Adrenal gland (tissue), 12 donors: ENCODE measurements around the gene COA1. TPM values are rescaled to one million over a fixed set of nuclear protein-coding genes. Genes with fewer than 3 reads are reported as not detected.

ENCODE experiments used
- DNase-seq, 7 donors: peaks; one replicate each; pipeline ENCODE4 v3.0.0-alpha.2; 2019 to 2020
- H3K27ac ChIP-seq, 5 donors: fragments of 200-600 bp; sonication (generic) in 4 of 5; 1 replicate in 3 of 5; 2 replicates in 2 of 5; pipeline versions ENCODE4 v1.5.1 to v1.8.0; 2016 to 2020; ENCODE audit warnings: mild to moderate bottlenecking in 1 of 5
- H3K27me3 ChIP-seq: fragments of 200-600 bp; 2 replicates; pipeline ENCODE4 v1.8.0; 2021
- H3K36me3 ChIP-seq, 2 donors: fragments of 200-600 bp; replicated peaks in 1 of 2; 1 replicate in 1 of 2; 2 replicates in 1 of 2; pipeline versions ENCODE4 v1.5.1 to v1.8.0; 2018 to 2022
- H3K4me1 ChIP-seq, 2 donors: fragments of 200-600 bp; replicated peaks in 1 of 2; 1 replicate in 1 of 2; 2 replicates in 1 of 2; pipeline versions ENCODE4 v1.5.1 to v1.8.0; 2018 to 2021
- H3K4me3 ChIP-seq, 4 donors: fragments of 200-600 bp; sonication (generic) in 3 of 4; one replicate each; pipeline ENCODE4 v1.5.1; 2016 to 2018
- H3K9me3 ChIP-seq, 3 donors: fragments of 200-600 bp; sonication (generic) in 1 of 3; replicated peaks in 1 of 3; 1 replicate in 2 of 3; 2 replicates in 1 of 3; pipeline versions ENCODE4 v1.5.1 to v1.8.0; 2016 to 2021
- POLR2A ChIP-seq, 2 donors: fragments of 450-650 bp; IDR thresholded peaks; one replicate each; pipeline ENCODE4 v1.6.1; 2017; ENCODE audit warnings: antibody characterized with exemption in 2 of 2, mild to moderate bottlenecking in 2 of 2, moderate library complexity in 1 of 2
- WGBS, 4 donors: extraction: QIAGEN DNeasy Blood & Tissue Kit in 2 of 4; methylation state at CpG; one replicate each; pipeline versions ENCODE4 v1.1.5 to v1.1.7; 2013 to 2017; 5-methylcytosine and 5-hydroxymethylcytosine counted together
- intact Hi-C, 2 donors: fragments of 100-400 bp; cut with DNase I; formaldehyde crosslinking; loops; one replicate each; pipeline versions ENCODE4 v1.14.1 to v1.15.0; 2022 to 2023
- polyA plus RNA-seq, 3 donors: library from polyadenylated mRNA; stranded (reverse); fragments of 200-250 nt in 2 of 3; fragments of 350-450 nt in 1 of 3; fragmentation: Illumina TruSeq in 1 of 3; extraction: RNeasy Lipid Tissue Mini Kit (QIAGEN cat#74804) in 1 of 3; gene quantifications; one replicate each; pipeline ENCODE4 v1.2.3, GENCODE V29; 2013 to 2014
- total RNA-seq, 9 donors: library from RNA; depleted of rRNA in 4 of 9; stranded (reverse); fragments of >200 nt in 4 of 9; fragments of 120-200 nt in 1 of 9; fragmentation: NEBNext Ultra II Directional in 1 of 9; extraction: Animal tissue kit (Norgen Biotek cat#: 25700) in 1 of 9; gene quantifications; one replicate each; pipeline versions ENCODE4 v1.1.0 to v1.2.4, GENCODE V29; 2013 to 2023
- TF ChIP-seq, protein P1 (sequence below), 6 experiments: fragments of 450-650 bp in 4 of 6; fragments of 200-600 bp in 2 of 6; sonication (generic) in 1 of 6; IDR thresholded peaks; 1 replicate in 5 of 6; 2 replicates in 1 of 6; pipeline versions ENCODE4 v1.5.1 to v1.8.0; 2016 to 2021; ENCODE audit warnings: antibody characterized with exemption in 6 of 6, mild to moderate bottlenecking in 2 of 6, moderate library complexity in 1 of 6
- donor health status: healthy with polysubstance abuse.
- donor health status: Bipolar disorder and iron deficiency.
- donor health status: DM: yes; HTN: yes; CAD: no.
- donor health status: DM: no; HTN: no; CAD: no.
- donor health status: DM: no; HTN: no; CAD: no.
- donor health status: DM: yes; HTN: yes; CAD: no.

The COA1 gene
- total and polyA plus RNA-seq, 12 donors = 19.0 to 60.0 (median 40.2) TPM

- 90 to 93% (median 92%) methylated on average over 5 of the region's 5 CpGs for WGBS, 4 donors
- no peaks in the 10 kb centered on the region for H3K9me3 ChIP-seq
- H3K36me3 ChIP-seq = no peaks in the 10 kb centered on the region
- peaks cover 8 to 22% of the 10 kb centered on the region in 2 donors for H3K4me1 ChIP-seq
- H3K27ac ChIP-seq = no peak overlapping the region
- no peak for DNase-seq
- H3K27me3 ChIP-seq = no peaks in the 10 kb centered on the region
- TF ChIP-seq, protein P1, sequence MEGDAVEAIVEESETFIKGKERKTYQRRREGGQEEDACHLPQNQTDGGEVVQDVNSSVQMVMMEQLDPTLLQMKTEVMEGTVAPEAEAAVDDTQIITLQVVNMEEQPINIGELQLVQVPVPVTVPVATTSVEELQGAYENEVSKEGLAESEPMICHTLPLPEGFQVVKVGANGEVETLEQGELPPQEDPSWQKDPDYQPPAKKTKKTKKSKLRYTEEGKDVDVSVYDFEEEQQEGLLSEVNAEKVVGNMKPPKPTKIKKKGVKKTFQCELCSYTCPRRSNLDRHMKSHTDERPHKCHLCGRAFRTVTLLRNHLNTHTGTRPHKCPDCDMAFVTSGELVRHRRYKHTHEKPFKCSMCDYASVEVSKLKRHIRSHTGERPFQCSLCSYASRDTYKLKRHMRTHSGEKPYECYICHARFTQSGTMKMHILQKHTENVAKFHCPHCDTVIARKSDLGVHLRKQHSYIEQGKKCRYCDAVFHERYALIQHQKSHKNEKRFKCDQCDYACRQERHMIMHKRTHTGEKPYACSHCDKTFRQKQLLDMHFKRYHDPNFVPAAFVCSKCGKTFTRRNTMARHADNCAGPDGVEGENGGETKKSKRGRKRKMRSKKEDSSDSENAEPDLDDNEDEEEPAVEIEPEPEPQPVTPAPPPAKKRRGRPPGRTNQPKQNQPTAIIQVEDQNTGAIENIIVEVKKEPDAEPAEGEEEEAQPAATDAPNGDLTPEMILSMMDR (IDR thresholded peaks at IDR 0.05) = no peak
- no peak for TF ChIP-seq POLR2A (IDR thresholded peaks at IDR 0.05)
- no peak overlapping the region for H3K4me3 ChIP-seq
- intact Hi-C loops = loop anchor here in 1 of 2 donors (10.0 kb wide), 1 partner anchor 108 kb away; no protein-coding TSS in a partner anchor
These were observed 2.3 kb downstream of the COA1 start for GRCh38 chr7:43727003-43727402.

DNA sequence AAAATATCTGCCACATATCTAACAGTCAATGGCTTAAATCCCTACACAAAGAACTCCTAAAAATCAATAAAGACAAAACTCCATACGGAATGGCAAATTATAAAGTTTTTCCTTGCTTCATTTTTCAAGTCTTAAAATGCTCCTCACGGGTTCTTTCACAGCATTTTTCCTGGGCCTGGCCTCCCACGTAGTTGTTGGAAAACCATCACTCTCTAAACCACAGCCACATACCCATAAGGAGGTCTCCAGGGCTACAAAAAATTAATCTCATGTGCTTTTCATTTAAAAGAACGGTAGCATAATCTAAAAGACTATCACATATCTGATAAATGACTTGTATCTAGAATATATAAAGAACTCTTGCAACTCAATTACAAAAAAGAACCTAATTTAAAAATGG, 2.9 kb downstream of the COA1 start:
- TF ChIP-seq, protein P1 (IDR thresholded peaks at IDR 0.05) = no peak
- TF ChIP-seq POLR2A (IDR thresholded peaks at IDR 0.05) = no peak
- no peak overlapping the region for H3K4me3 ChIP-seq
- no peak overlapping the region for H3K27ac ChIP-seq
- H3K9me3 ChIP-seq = no peaks in the 10 kb centered on the region
- no peaks in the 10 kb centered on the region for H3K36me3 ChIP-seq
- intact Hi-C loops = loop anchor here in 1 of 2 donors (10.0 kb wide), 1 partner anchor 108 kb away; no protein-coding TSS in a partner anchor
- peaks cover 8 to 22% of the 10 kb centered on the region in 2 donors for H3K4me1 ChIP-seq
- 72 to 76% (median 74%) methylated on average over 4 of the region's 4 CpGs for WGBS, 4 donors
- DNase-seq = no peak
- no peaks in the 10 kb centered on the region for H3K27me3 ChIP-seq

DNA sequence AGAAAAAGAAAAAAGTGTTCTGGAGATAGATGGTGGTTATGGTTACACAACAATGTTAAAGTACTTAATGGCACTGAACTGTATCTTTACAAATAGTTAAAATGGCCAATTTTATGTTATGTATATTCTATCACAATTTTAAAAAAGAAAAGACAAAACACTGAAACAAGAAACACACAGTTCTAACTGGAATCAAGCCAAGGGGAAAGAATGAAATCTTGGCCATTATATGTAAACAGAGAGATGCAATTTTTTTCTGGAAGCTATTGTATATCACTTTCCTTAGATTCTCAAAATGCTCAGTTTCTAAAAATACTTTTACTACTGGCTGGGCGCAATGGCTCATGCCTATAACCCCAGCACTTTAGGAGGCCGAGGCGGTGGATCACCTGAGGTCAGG, 4.1 kb downstream of the COA1 start:
- H3K4me1 ChIP-seq = peaks cover 8 to 21% of the 10 kb centered on the region in 2 donors
- H3K27ac ChIP-seq = no peak overlapping the region
- DNase-seq = no peak
- H3K9me3 ChIP-seq = no peaks in the 10 kb centered on the region
- WGBS, 4 donors = 94 to 96% (median 96%) methylated on average over 3 of the region's 3 CpGs
- no peak overlapping the region for H3K4me3 ChIP-seq
- intact Hi-C loops = loop anchor here in 1 of 2 donors (10.0 kb wide), 1 partner anchor 110 kb away; no protein-coding TSS in a partner anchor
- no peaks in the 10 kb centered on the region for H3K27me3 ChIP-seq
- no peaks in the 10 kb centered on the region for H3K36me3 ChIP-seq
- TF ChIP-seq, protein P1 (IDR thresholded peaks at IDR 0.05) = no peak
- TF ChIP-seq POLR2A (IDR thresholded peaks at IDR 0.05) = no peak

DNA sequence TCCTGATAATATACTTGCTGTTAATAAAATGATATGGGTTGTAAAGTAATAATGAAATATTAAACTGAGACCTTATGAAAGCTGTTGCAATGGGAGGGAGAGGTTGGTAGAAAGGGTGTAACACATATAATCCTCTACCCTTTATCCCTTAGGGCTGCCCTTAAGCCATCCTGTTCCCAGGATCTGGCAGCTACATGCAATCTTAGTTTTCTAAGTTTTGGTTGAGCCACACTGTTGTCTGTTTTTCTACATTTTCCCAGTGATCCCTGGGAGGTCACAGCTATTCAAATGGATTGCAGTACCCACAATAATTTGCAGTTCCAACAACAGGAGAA, 6.3 kb downstream of the COA1 start:
- Histone ChIP-seq H3K9me3 (no peaks in the 10 kb centered on the region), H3K36me3 (no peaks in the 10 kb centered on the region), H3K27me3 (no peaks in the 10 kb centered on the region), H3K27ac (no peak overlapping the region), H3K4me1 (peaks cover 0 to 8% of the 10 kb centered on the region in 2 donors), H3K4me3 (no peak overlapping the region)
- intact Hi-C loops = loop anchor here (5.0 to 10.0 kb wide), 3 partner anchors 112 to 141 kb away; partner anchors contain the start of gene STK17A (in 1 of the 2)
- TF ChIP-seq, protein P1 (IDR thresholded peaks at IDR 0.05) = no peak
- TF ChIP-seq POLR2A (IDR thresholded peaks at IDR 0.05) = no peak
- no peak for DNase-seq
